Thyroid gland (tissue), 4 donors: ENCODE results near the gene CEACAM1. TPM values are rescaled to one million over a fixed set of nuclear protein-coding genes. Genes with fewer than 3 reads are reported as not detected.

Experiments used
- DNase-seq, 2 donors: peaks; one replicate each; pipeline ENCODE4 v3.0.0-alpha.2; 2019
- H3K27ac ChIP-seq, 3 donors: fragments of 200-600 bp; sonication (generic); 1 replicate in 2 of 3; 2 replicates in 1 of 3; pipeline ENCODE4 v1.5.1; 2016 to 2019; ENCODE audit warnings: mild to moderate bottlenecking in 1 of 3, moderate library complexity in 1 of 3
- H3K27me3 ChIP-seq: fragments of 200-600 bp; sonication (generic); one replicate; pipeline ENCODE4 v1.5.1; 2019
- H3K36me3 ChIP-seq, 2 donors: fragments of 200-600 bp; sonication (generic); one replicate each; pipeline ENCODE4 v1.5.1; 2016 to 2019
- H3K4me1 ChIP-seq, 2 donors: fragments of 200-600 bp; sonication (generic); one replicate each; pipeline ENCODE4 v1.5.1; 2017 to 2019
- H3K4me3 ChIP-seq, 3 donors: fragments of 200-600 bp; sonication (generic); replicated peaks in 1 of 3; 1 replicate in 2 of 3; 2 replicates in 1 of 3; pipeline ENCODE4 v1.5.1; 2016; ENCODE audit warnings: mild to moderate bottlenecking in 1 of 3
- H3K9me3 ChIP-seq: fragments of 200-600 bp; sonication (generic); one replicate; pipeline ENCODE4 v1.5.1; 2017
- CTCF ChIP-seq, 6 experiments: fragments of 200-600 bp in 3 of 6; fragments of 450-650 bp in 3 of 6; sonication (generic) in 3 of 6; IDR thresholded peaks; one replicate each; pipeline ENCODE4 v1.5.1; 2016 to 2019; ENCODE audit warnings: antibody characterized with exemption in 6 of 6, mild to moderate bottlenecking in 2 of 6, inconsistent platforms in 1 of 6, moderate library complexity in 1 of 6
- POLR2A ChIP-seq, 2 donors: fragments of 450-650 bp; IDR thresholded peaks; one replicate each; pipeline ENCODE4 v1.6.1; 2017; ENCODE audit warnings: antibody characterized with exemption in 2 of 2, mild to moderate bottlenecking in 2 of 2, moderate library complexity in 1 of 2
- WGBS, 2 donors: methylation state at CpG; one replicate each; pipeline ENCODE4 v1.1.5; 2017; 5-methylcytosine and 5-hydroxymethylcytosine counted together
- intact Hi-C: fragments of 100-400 bp; cut with DNase I; formaldehyde crosslinking; loops from one replicate; pipeline ENCODE4 v1.15.1; 2023
- total RNA-seq, 4 donors: library from RNA; depleted of rRNA; stranded (reverse); fragments of >200 nt; gene quantifications; one replicate each; pipeline ENCODE4 v1.2.3, GENCODE V29; 2016

CEACAM1 gene
- total RNA-seq, 4 donors from 2014 or later = 2.1 to 21.5 (median 3.6) TPM

GRCh38 chr19:42569193-42569592, 40.9 kb upstream of the CEACAM1 start:
- intact Hi-C loops = no loop called here
- no peak overlapping the region for H3K4me3 ChIP-seq
- 65 to 72% methylated on average over 2 of the region's 2 CpGs for WGBS, 2 donors
- no peak for DNase-seq
- H3K27me3 ChIP-seq = no peaks in the 10 kb centered on the region
- H3K36me3 ChIP-seq = no peaks in the 10 kb centered on the region
- no peaks in the 10 kb centered on the region for H3K4me1 ChIP-seq
- TF ChIP-seq CTCF (IDR thresholded peaks at IDR 0.05) = no peak
- no peak for TF ChIP-seq POLR2A (IDR thresholded peaks at IDR 0.05)
- no peaks in the 10 kb centered on the region for H3K9me3 ChIP-seq
- H3K27ac ChIP-seq = no peak overlapping the region

- intact Hi-C loops = no loop called here
- TF ChIP-seq CTCF (IDR thresholded peaks at IDR 0.05) (no peak), POLR2A (IDR thresholded peaks at IDR 0.05) (no peak)
- DNase-seq = no peak
- H3K27me3 ChIP-seq = no peaks in the 10 kb centered on the region
- 65 to 72% methylated on average over 4 of the region's 4 CpGs for WGBS, 2 donors
- no peaks in the 10 kb centered on the region for H3K9me3 ChIP-seq
- no peak overlapping the region for H3K4me3 ChIP-seq
- H3K27ac ChIP-seq = no peak overlapping the region
- H3K36me3 ChIP-seq = no peaks in the 10 kb centered on the region
- H3K4me1 ChIP-seq = no peaks in the 10 kb centered on the region
Measured at GRCh38 chr19:42568006-42568405, 39.7 kb upstream of the CEACAM1 start.

- Histone ChIP-seq H3K9me3 (no peaks in the 10 kb centered on the region), H3K36me3 (no peaks in the 10 kb centered on the region), H3K4me1 (no peaks in the 10 kb centered on the region), H3K4me3 (no peak overlapping the region), H3K27me3 (no peaks in the 10 kb centered on the region), H3K27ac (no peak overlapping the region)
- WGBS, 2 donors = 86 to 89% methylated on average over 4 of the region's 4 CpGs
- no peak for DNase-seq
- intact Hi-C loops = no loop called here
- TF ChIP-seq POLR2A (IDR thresholded peaks at IDR 0.05) (no peak), CTCF (IDR thresholded peaks at IDR 0.05) (no peak)
Measured at GRCh38 chr19:42567567-42567966, 39.3 kb upstream of the CEACAM1 start.

GRCh38 chr19:42563352-42564210, 35.3 kb upstream of the CEACAM1 start:
- H3K4me1 ChIP-seq = no peaks in the 10 kb centered on the region
- intact Hi-C loops = no loop called here
- H3K27ac ChIP-seq = no peak overlapping the region
- H3K36me3 ChIP-seq = no peaks in the 10 kb centered on the region
- TF ChIP-seq POLR2A (IDR thresholded peaks at IDR 0.05) = no peak
- TF ChIP-seq CTCF (IDR thresholded peaks at IDR 0.05) = peak; percentile 21 to 69 (median 46)
- no peaks in the 10 kb centered on the region for H3K27me3 ChIP-seq
- DNase-seq = peak; percentile 20 to 36
- 14 to 17% methylated on average over 7 of the region's 7 CpGs for WGBS, 2 donors
- no peaks in the 10 kb centered on the region for H3K9me3 ChIP-seq
- no peak overlapping the region for H3K4me3 ChIP-seq

- Histone ChIP-seq H3K9me3 (no peaks in the 10 kb centered on the region), H3K4me3 (no peak overlapping the region), H3K4me1 (no peaks in the 10 kb centered on the region), H3K27me3 (no peaks in the 10 kb centered on the region), H3K36me3 (no peaks in the 10 kb centered on the region), H3K27ac (no peak overlapping the region)
- no peak for DNase-seq
- intact Hi-C loops = no loop called here
- 59 to 92% methylated on average over 2 of the region's 2 CpGs for WGBS, 2 donors
- TF ChIP-seq CTCF (IDR thresholded peaks at IDR 0.05) (no peak), POLR2A (IDR thresholded peaks at IDR 0.05) (no peak)
Measured at GRCh38 chr19:42561512-42561911, 33.2 kb upstream of the CEACAM1 start.
